CD14-positive monocyte (primary cell): ENCODE measurements around the gene ZNF716. TPM values are rescaled to one million over a fixed set of nuclear protein-coding genes. Genes with fewer than 3 reads are reported as not detected.

Experiments used
- DNase-seq, 3 donors: peaks; one replicate each; pipeline ENCODE4 v3.0.0-alpha.2; 2011 to 2022
- H2AFZ ChIP-seq: 2 replicates; pipeline ENCODE4 v1.6.0; 2012; ENCODE audit warnings: mild to moderate bottlenecking, low read depth, low read length, inconsistent platforms; ENCODE audit not compliant: insufficient read depth, poor library complexity, severe bottlenecking
- H3K27ac ChIP-seq, 2 donors: 1 replicate in 1 of 2; 2 replicates in 1 of 2; pipeline ENCODE4 v1.5.1; 2012 to 2013; ENCODE audit warnings: low read length in 2 of 2, control low read depth in 1 of 2, inconsistent platforms in 1 of 2, low read depth in 1 of 2, mild to moderate bottlenecking in 1 of 2
- H3K27me3 ChIP-seq, 2 donors: one replicate each; pipeline versions ENCODE4 v1.6.0 to v1.6.1; 2011 to 2013; ENCODE audit warnings: low read length in 2 of 2; ENCODE audit not compliant: control insufficient read depth in 2 of 2, insufficient read depth in 2 of 2
- H3K36me3 ChIP-seq, 2 donors: replicated peaks in 1 of 2; 1 replicate in 1 of 2; 2 replicates in 1 of 2; pipeline versions ENCODE4 v1.5.1 to v1.6.1; 2012 to 2013; ENCODE audit warnings: low read length in 2 of 2, control low read depth in 1 of 2, inconsistent platforms in 1 of 2, mild to moderate bottlenecking in 1 of 2; ENCODE audit not compliant: insufficient read depth in 2 of 2, control insufficient read depth in 1 of 2
- H3K4me1 ChIP-seq, 2 donors: 1 replicate in 1 of 2; 2 replicates in 1 of 2; pipeline versions ENCODE4 v1.5.1 to v1.6.1; 2012 to 2013; ENCODE audit warnings: low read length in 2 of 2, control low read depth in 1 of 2, inconsistent platforms in 1 of 2, mild to moderate bottlenecking in 1 of 2, moderate library complexity in 1 of 2; ENCODE audit not compliant: insufficient read depth in 2 of 2, control insufficient read depth in 1 of 2
- H3K4me2 ChIP-seq: replicated peaks from 2 replicates; pipeline ENCODE3; 2012; ENCODE audit warnings: low read length, moderate library complexity, mild to moderate bottlenecking; ENCODE audit not compliant: poor library complexity, severe bottlenecking; ENCODE audit errors: extremely low read depth
- H3K4me3 ChIP-seq, 3 experiments: fragments of 200-600 bp in 1 of 3; sonication (generic) in 1 of 3; replicated peaks in 1 of 3; 1 replicate in 2 of 3; 2 replicates in 1 of 3; pipeline ENCODE4 v1.5.1; 2011 to 2013; ENCODE audit warnings: low read length in 3 of 3, mild to moderate bottlenecking in 3 of 3, control low read depth in 2 of 3, low read depth in 2 of 3, inconsistent platforms in 1 of 3, moderate library complexity in 1 of 3
- H3K79me2 ChIP-seq: 2 replicates; pipeline ENCODE4 v1.6.0; 2012; ENCODE audit warnings: mild to moderate bottlenecking, control low read depth, inconsistent platforms, low read length, moderate library complexity; ENCODE audit not compliant: insufficient read depth
- H3K9ac ChIP-seq: 2 replicates; pipeline ENCODE4 v1.6.0; 2017; ENCODE audit warnings: low read length, mild to moderate bottlenecking; ENCODE audit not compliant: insufficient read depth, poor library complexity, severe bottlenecking
- H3K9me3 ChIP-seq, 2 donors: replicated peaks in 1 of 2; 1 replicate in 1 of 2; 2 replicates in 1 of 2; pipeline versions ENCODE4 v1.5.1 to v1.6.1; 2012 to 2013; ENCODE audit warnings: low read length in 2 of 2, control low read depth in 1 of 2; ENCODE audit not compliant: control insufficient read depth in 1 of 2, insufficient read depth in 1 of 2
- H4K20me1 ChIP-seq: 2 replicates; pipeline ENCODE4 v1.6.0; 2012; ENCODE audit warnings: mild to moderate bottlenecking, low read length, control low read depth, moderate library complexity; ENCODE audit not compliant: insufficient read depth
- H3K27ac Mint-ChIP-seq, 7 donors: one replicate each; pipeline ENCODE4 v1.8.0; 2020; ENCODE audit warnings: mild to moderate bottlenecking in 7 of 7, mixed read lengths in 7 of 7, moderate library complexity in 6 of 7, inconsistent platforms in 2 of 7
- H3K27me3 Mint-ChIP-seq, 3 donors: one replicate each; pipeline ENCODE4 v1.8.0; 2021 to 2022; ENCODE audit warnings: low read depth in 3 of 3, mild to moderate bottlenecking in 3 of 3, mixed read lengths in 3 of 3, moderate library complexity in 3 of 3, inconsistent platforms in 1 of 3
- H3K36me3 Mint-ChIP-seq, 2 donors: one replicate each; pipeline ENCODE4 v1.8.0; 2020; ENCODE audit warnings: mixed read lengths in 2 of 2, inconsistent platforms in 1 of 2, mild to moderate bottlenecking in 1 of 2
- H3K4me1 Mint-ChIP-seq: one replicate; pipeline ENCODE4 v1.8.0; 2020; ENCODE audit warnings: mild to moderate bottlenecking, mixed read lengths
- H3K4me3 Mint-ChIP-seq, 2 donors: one replicate each; pipeline ENCODE4 v1.8.0; 2020; ENCODE audit warnings: mild to moderate bottlenecking in 2 of 2, mixed read lengths in 2 of 2, moderate library complexity in 1 of 2
- H3K9me3 Mint-ChIP-seq, 7 donors: one replicate each; pipeline ENCODE4 v1.8.0; 2020 to 2022; ENCODE audit warnings: mixed read lengths in 7 of 7, mild to moderate bottlenecking in 6 of 7, moderate library complexity in 6 of 7, inconsistent platforms in 2 of 7
- CTCF ChIP-seq: fragments of 200-600 bp; IDR thresholded peaks from one replicate; pipeline ENCODE4 v1.8.0; 2022; ENCODE audit warnings: antibody characterized with exemption, mild to moderate bottlenecking
- WGBS: methylation state at CpG from one replicate; pipeline ENCODE4 v1.1.5; 2013; ENCODE audit warnings: missing lambda C conversion rate; ENCODE audit not compliant: insufficient coverage; 5-methylcytosine and 5-hydroxymethylcytosine counted together
- intact Hi-C, 2 donors: fragments of 100-400 bp; cut with micrococcal nuclease; formaldehyde crosslinking; loops; one replicate each; pipeline versions ENCODE4 v1.15.0 to v1.15.1; 2023
- polyA plus RNA-seq, 3 donors: library from polyadenylated mRNA; depleted of rRNA in 1 of 3; unstranded in 2 of 3; stranded (reverse) in 1 of 3; fragments of 300-500 nt in 2 of 3; fragments of >200 nt in 1 of 3; fragmentation: Illumina TruSeq in 2 of 3; gene quantifications; 1 replicate in 2 of 3; 2 replicates in 1 of 3; pipeline ENCODE4 v1.2.3, GENCODE V29; 2012 to 2021

Gene ZNF716
- polyA plus RNA-seq, 3 donors = not detected

DNA sequence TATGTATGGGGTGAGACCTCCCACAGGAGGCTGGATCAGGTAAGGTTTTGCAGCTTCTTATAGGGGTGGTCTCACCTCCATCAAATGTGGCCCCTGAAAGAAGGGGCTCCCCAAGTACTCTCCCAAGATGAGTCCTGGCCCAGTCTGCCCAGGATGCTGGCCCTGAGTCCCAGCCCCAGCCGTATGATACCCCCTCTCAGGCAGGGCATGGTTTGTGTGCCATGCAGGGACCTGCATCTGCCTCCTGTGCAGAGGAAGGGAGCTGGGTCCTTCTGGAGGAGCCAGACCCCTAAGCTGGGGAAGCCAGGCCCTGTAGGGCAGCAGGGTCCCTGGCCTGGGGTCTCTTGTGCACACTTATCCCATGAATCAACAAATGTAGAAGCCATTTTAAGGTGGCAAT, 35.1 kb upstream of the ZNF716 start:
- TF ChIP-seq CTCF = no peak
- Histone ChIP-seq H2AFZ (no peak overlapping the region), H3K4me1 (no peaks in the 10 kb centered on the region), H3K4me2 (no peak overlapping the region), H4K20me1 (no peaks in the 10 kb centered on the region), H3K4me3 (no peak overlapping the region), H3K9me3 (peaks cover 46 to 75% of the 10 kb centered on the region in 2 donors), H3K27ac (no peak overlapping the region), H3K36me3 (no peaks in the 10 kb centered on the region), H3K27me3 (no peaks in the 10 kb centered on the region), H3K79me2 (no peaks in the 10 kb centered on the region), H3K9ac (no peak overlapping the region)
- WGBS = 67% methylated on average over 1 of the region's 1 CpG
- Mint-ChIP-seq H3K9me3 (peaks cover 22 to 79% (median 64%) of the 10 kb centered on the region in 7 donors), H3K36me3 (no peaks in the 10 kb centered on the region), H3K27me3 (no peaks in the 10 kb centered on the region), H3K4me3 (no peak overlapping the region), H3K27ac (no peak overlapping the region), H3K4me1 (no peaks in the 10 kb centered on the region)
- intact Hi-C loops = no loop called here
- no peak for DNase-seq

DNA sequence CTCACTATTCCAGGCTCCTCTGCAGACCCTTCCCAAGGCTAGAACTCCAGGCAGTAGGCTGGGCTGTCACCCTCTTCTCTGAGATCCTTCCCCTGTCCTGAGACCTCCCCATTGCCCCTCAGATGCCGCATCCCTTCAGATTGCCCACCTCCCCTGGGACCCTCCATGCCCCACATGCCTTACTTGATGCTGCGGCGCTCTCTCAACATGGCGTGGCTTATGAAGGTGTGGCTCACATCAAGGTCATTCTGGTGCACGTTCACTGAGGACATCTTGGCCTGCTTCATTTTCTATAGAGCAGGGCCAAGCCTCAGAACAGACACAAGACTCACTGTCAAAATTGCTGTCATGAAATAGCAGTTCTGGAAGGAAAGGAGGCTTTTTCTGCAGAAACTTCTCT, 34.7 kb upstream of the ZNF716 start:
- H3K9me3 Mint-ChIP-seq = peaks cover 24 to 77% (median 62%) of the 10 kb centered on the region in 7 donors
- H3K79me2 ChIP-seq = no peaks in the 10 kb centered on the region
- DNase-seq = no peak

More for the DNA sequence above, 34.7 kb upstream of the ZNF716 start:
- Histone ChIP-seq H3K4me1 (no peaks in the 10 kb centered on the region), H3K9me3 (peaks cover 50 to 75% of the 10 kb centered on the region in 2 donors), H3K9ac (no peak overlapping the region), H3K27ac (no peak overlapping the region), H3K36me3 (no peaks in the 10 kb centered on the region), H3K27me3 (no peaks in the 10 kb centered on the region), H2AFZ (no peak overlapping the region), H3K4me2 (no peak overlapping the region), H4K20me1 (no peaks in the 10 kb centered on the region), H3K4me3 (no peak overlapping the region)
- intact Hi-C loops = no loop called here
- no peak for TF ChIP-seq CTCF
- no peaks in the 10 kb centered on the region for H3K36me3 Mint-ChIP-seq
- no peak overlapping the region for H3K4me3 Mint-ChIP-seq
- no peak overlapping the region for H3K27ac Mint-ChIP-seq
- H3K4me1 Mint-ChIP-seq = no peaks in the 10 kb centered on the region
- WGBS = 82% methylated on average over 5 of the region's 5 CpGs
- no peaks in the 10 kb centered on the region for H3K27me3 Mint-ChIP-seq
